Measurements from ENCODE around the gene SERPINA5. TPM values are rescaled to one million over a fixed set of nuclear protein-coding genes. Genes with fewer than 3 reads are reported as not detected.
"Not testable (repeated sequence)": the region's sequence is repeated elsewhere in the genome, so short reads cannot be mapped to it uniquely, and the experiment has no call there.

Gene SERPINA5
- total RNA-seq, 2 experiments from 2014 or later, result not detected

DNA sequence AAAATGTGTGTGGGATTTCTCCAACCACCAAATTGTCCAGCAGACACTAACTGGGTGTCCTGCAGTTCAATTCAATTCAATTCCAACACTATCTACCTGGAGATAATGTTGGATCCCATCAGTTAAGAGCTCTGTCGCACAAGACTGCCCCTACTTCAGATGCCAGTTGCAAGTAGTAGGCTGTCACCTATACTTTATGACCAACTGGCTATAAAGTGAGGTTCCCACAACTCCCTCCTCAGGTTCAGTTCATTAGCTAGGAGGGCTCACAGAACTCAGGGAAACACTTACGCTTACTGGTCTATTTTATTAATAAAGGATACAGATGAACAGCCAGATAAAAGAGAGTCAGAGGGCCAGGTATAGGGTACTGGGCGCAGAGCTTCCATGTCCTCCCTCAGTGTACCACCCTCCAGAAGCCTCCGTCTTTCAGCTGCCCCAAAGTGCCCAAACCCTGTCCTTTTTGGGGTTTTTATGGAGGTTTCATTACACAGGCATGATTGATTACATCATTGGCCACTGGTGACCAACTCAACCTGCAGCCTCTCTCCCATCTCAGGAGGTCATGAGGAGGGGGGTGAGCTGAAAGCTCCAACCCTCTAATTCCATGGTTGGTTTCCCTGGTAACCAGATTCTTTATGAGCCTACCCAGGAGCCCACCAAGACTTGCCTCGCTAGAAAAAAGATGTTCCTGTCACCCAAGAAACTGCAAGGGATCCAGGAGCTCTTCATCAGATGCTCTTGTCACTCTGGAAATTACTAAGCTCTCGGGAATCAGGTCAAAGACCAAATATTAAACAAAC lies 7.5 kb upstream of the SERPINA5 start:
- ATAC-seq (no peak), DNase-seq (no peak)
- no peaks in the 10 kb centered on the region for H3K4me1 Mint-ChIP-seq
- no peak overlapping the region for H3K4me3 Mint-ChIP-seq
- CTCF ChIA-PET, result no interaction called here
- H3K9me3 Mint-ChIP-seq (ENCODE audit: low read depth), result no peaks in the 10 kb centered on the region
- no peaks in the 10 kb centered on the region for H3K36me3 Mint-ChIP-seq
- H3K27me3 Mint-ChIP-seq, result no peaks in the 10 kb centered on the region
- H3K27ac Mint-ChIP-seq, result no peak overlapping the region

DNA sequence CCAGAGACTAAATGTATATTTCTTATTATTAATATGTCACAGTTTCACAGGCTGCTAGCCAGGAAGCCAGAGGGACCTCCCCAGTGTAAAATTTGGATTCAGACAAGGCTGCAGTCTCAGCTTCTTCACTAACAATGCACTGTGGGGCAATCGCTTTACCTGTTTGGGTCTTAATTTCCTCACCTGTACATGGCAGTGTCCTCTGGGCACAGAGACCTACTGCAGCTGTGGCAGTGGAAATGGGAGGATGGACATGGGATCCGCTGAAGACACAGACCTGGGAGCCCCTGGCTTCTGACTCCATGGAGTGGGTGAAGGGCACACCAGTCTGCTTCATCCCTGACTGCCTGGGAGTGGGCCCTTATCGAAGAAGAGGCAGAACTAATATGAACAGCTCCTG lies 6.9 kb upstream of the SERPINA5 start:
- Mint-ChIP-seq H3K4me1 (no peaks in the 10 kb centered on the region), H3K4me3 (no peak overlapping the region), H3K9me3 (ENCODE audit: low read depth) (no peaks in the 10 kb centered on the region), H3K27ac (no peak overlapping the region), H3K36me3 (no peaks in the 10 kb centered on the region), H3K27me3 (no peaks in the 10 kb centered on the region)
- CTCF ChIA-PET, result no interaction called here
- ATAC-seq, result no peak
- DNase-seq, result no peak

DNA sequence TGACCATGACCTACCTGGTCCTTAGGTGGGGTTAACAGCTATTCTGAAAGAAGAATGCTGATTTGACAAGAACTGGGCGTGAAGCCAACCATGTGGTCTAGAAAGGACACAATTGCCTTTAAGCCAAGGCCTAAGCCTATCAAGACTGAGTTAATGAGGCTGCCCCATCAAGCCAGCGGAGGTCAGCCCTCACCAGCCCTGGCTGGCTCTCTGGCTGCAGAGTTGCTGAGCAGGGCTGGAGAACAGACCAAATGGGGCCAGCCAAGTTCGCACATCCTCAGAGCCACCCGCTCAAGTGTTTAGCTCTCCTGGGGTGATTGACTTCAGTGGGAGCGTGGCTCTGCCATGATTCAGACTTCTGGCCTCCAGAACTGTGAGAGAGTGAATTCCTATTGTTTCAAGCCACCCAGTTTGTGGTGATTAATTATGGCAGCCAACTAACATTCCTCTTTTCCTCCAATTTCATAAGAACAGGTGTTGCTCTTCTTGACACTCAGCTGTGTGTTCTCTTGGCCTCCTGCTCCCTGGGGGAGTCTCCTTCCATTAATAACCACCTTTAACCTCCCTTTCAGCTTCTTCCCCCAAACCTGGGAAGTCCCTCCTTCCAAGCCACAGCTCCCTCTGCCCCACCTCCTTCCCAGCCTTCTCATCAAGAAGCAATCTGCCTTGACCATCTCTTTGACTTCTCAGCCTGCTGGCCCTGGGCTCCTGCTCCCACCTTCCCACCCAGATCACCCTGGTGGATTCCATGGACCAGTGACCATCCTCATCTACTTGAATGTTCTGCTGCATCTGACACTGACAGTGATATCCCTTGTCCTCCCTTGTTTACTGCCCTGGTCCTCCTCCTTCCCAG lies 5.3 kb upstream of the SERPINA5 start:
- H3K27ac Mint-ChIP-seq, result no peak overlapping the region
- H3K36me3 Mint-ChIP-seq, result no peaks in the 10 kb centered on the region
- no peak overlapping the region for H3K4me3 Mint-ChIP-seq
- H3K27me3 Mint-ChIP-seq, result no peaks in the 10 kb centered on the region
- no peaks in the 10 kb centered on the region for H3K9me3 Mint-ChIP-seq (ENCODE audit: low read depth)
- ATAC-seq, result no peak
- CTCF ChIA-PET, result no interaction called here
- no peaks in the 10 kb centered on the region for H3K4me1 Mint-ChIP-seq
- no peak for DNase-seq

DNA sequence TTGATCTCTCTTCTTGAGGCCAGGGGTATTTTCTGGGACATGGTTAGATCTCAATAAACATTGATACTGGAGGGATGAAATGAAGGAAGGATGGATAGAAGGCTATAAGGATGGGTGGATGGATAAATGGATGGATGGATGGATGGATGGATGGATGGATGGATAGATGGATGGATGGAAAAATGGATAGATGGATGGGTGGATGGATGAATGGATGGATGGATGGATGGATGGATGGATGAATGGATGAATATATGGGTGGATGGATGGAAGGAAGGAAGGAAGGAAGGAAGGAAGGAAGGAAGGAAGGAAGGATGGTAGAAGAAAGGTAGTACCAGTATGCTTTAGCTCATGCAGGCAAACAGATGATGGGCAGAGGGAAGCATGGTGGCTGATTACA lies 3.8 kb upstream of the SERPINA5 start:
- H3K36me3 Mint-ChIP-seq; H3K9me3 Mint-ChIP-seq (ENCODE audit: low read depth); ATAC-seq; H3K4me3 Mint-ChIP-seq; DNase-seq; CTCF ChIA-PET; H3K4me1 Mint-ChIP-seq; H3K27me3 Mint-ChIP-seq; H3K27ac Mint-ChIP-seq: not testable (repeated sequence)

DNA sequence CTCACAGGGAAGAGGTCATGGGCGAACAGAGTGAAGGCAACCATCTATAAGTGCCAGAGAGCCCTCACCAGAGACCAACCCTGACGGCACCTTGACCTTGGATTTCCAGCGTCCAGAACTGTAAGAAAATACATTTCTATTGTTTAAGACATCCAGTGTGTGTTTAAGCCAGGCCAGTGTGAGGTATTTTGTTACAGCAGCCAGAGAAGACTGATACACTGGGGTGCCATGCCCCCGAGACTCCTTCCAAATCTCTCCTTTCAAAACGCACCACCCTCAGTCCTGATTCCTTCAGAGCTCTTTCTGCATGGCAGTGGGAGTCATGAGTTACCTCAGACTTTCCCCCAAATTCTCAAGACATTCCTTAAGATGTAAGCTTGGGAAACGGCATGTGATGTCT lies 2.5 kb upstream of the SERPINA5 start:
- no peak overlapping the region for H3K4me3 Mint-ChIP-seq
- CTCF ChIA-PET, result no interaction called here
- no peaks in the 10 kb centered on the region for H3K4me1 Mint-ChIP-seq
- no peak for DNase-seq
- no peaks in the 10 kb centered on the region for H3K36me3 Mint-ChIP-seq
- no peaks in the 10 kb centered on the region for H3K9me3 Mint-ChIP-seq (ENCODE audit: low read depth)
- no peak for ATAC-seq
- no peaks in the 10 kb centered on the region for H3K27me3 Mint-ChIP-seq
- H3K27ac Mint-ChIP-seq, result no peak overlapping the region

DNA sequence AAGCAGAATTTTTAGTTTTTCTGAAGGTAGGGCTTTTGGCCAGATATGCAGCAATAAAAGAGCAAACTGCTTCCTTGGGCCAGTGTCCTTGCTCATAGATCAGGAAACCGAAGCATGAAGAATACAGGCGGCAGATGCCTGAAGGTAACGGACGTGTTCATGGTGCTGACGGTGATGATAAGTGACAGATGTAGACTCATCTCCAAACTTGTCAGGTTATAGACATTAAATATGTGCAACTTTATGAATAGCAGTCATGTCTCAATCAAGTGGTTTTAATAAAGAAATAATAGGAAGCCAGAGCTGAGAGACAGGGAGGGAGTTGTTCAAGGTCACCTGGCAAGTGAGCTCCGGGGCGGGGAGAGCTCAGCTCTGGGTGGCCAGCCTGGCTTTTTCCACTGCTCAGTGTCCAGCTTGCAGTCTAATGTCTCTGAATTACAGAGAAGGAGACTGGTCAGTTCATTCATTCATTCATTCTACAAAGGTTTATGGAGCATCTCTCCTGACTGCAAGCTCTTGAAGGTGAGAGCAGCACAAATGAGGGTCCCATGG lies 1.0 kb downstream of the SERPINA5 start:
- ATAC-seq (no peak), DNase-seq (no peak)
- no peaks in the 10 kb centered on the region for H3K9me3 Mint-ChIP-seq (ENCODE audit: low read depth)
- no peak overlapping the region for H3K4me3 Mint-ChIP-seq
- no peak overlapping the region for H3K27ac Mint-ChIP-seq
- no peaks in the 10 kb centered on the region for H3K27me3 Mint-ChIP-seq
- CTCF ChIA-PET, result no interaction called here
- H3K36me3 Mint-ChIP-seq, result no peaks in the 10 kb centered on the region
- no peaks in the 10 kb centered on the region for H3K4me1 Mint-ChIP-seq

GRCh38 chr14:94582851-94583250 lies 1.6 kb downstream of the SERPINA5 start:
- ATAC-seq, result no peak
- DNase-seq, result no peak
- no peaks in the 10 kb centered on the region for H3K27me3 Mint-ChIP-seq
- H3K4me1 Mint-ChIP-seq, result no peaks in the 10 kb centered on the region
- H3K27ac Mint-ChIP-seq, result no peak overlapping the region
- no peak overlapping the region for H3K4me3 Mint-ChIP-seq
- no peaks in the 10 kb centered on the region for H3K36me3 Mint-ChIP-seq
- CTCF ChIA-PET, result no interaction called here
- no peaks in the 10 kb centered on the region for H3K9me3 Mint-ChIP-seq (ENCODE audit: low read depth)

- Mint-ChIP-seq H3K9me3 (ENCODE audit: low read depth) (no peaks in the 10 kb centered on the region), H3K4me3 (no peak overlapping the region), H3K27ac (no peak overlapping the region), H3K27me3 (no peaks in the 10 kb centered on the region), H3K4me1 (no peaks in the 10 kb centered on the region), H3K36me3 (no peaks in the 10 kb centered on the region)
- ATAC-seq, result no peak
- CTCF ChIA-PET, result interaction anchor here (1.5 kb wide), 1 partner anchor 35 kb away, joined by 5 read pairs; no protein-coding TSS in a partner anchor
- DNase-seq, result no peak
Measured at GRCh38 chr14:94583557-94583956, 2.3 kb downstream of the SERPINA5 start.

DNA sequence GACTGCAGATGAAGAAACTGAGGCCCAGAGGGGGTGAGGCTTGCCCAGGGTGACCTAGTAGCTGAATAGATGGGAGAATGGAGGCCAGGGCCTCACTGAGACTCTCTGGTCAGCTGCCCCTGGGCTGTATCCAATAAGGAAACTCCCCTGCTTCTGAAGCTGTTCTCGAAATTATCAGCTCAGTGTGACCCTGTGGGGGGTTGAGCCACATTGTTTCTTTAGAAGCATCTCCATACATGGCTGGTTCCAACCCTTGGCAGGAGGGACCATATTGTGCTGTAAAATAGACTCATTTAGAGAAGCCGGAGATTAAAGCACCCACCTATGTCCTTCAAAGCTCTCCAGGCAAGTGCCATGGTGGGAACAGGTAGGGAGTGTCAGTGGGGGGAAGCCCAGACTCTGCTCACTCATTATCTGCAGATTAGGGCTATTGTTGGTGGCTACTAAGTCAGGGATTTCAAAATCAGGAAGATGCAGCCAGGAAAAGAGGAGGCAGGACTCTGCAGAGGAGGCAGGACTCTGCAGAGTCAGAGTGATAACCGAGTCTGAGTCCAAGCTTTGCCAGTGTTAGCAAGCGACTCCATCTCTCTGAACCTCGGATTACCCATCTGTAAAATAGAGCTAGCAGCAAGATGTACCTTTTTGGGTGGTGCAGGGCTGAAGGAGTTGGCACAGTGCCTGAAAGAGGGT lies 3.5 kb downstream of the SERPINA5 start:
- no peak for ATAC-seq
- no peaks in the 10 kb centered on the region for H3K9me3 Mint-ChIP-seq (ENCODE audit: low read depth)
- H3K4me1 Mint-ChIP-seq, result no peaks in the 10 kb centered on the region
- CTCF ChIA-PET, result interaction anchor here (1.5 kb wide), 1 partner anchor 36 kb away, joined by 5 read pairs; no protein-coding TSS in a partner anchor
- H3K4me3 Mint-ChIP-seq, result no peak overlapping the region
- no peaks in the 10 kb centered on the region for H3K36me3 Mint-ChIP-seq
- H3K27me3 Mint-ChIP-seq, result no peaks in the 10 kb centered on the region
- no peak for DNase-seq
- no peak overlapping the region for H3K27ac Mint-ChIP-seq

- no peak overlapping the region for H3K27ac Mint-ChIP-seq
- no peak for DNase-seq
- ATAC-seq, result no peak
- CTCF ChIA-PET, result no interaction called here
- H3K27me3 Mint-ChIP-seq, result no peaks in the 10 kb centered on the region
- no peaks in the 10 kb centered on the region for H3K36me3 Mint-ChIP-seq
- H3K4me1 Mint-ChIP-seq, result no peaks in the 10 kb centered on the region
- no peak overlapping the region for H3K4me3 Mint-ChIP-seq
- H3K9me3 Mint-ChIP-seq (ENCODE audit: low read depth), result no peaks in the 10 kb centered on the region
Measured at GRCh38 chr14:94586635-94587034, 5.4 kb downstream of the SERPINA5 start.

GRCh38 chr14:94588311-94588710 lies 7.1 kb downstream of the SERPINA5 start:
- CTCF ChIA-PET, result no interaction called here
- Mint-ChIP-seq H3K27me3 (no peaks in the 10 kb centered on the region), H3K27ac (no peak overlapping the region), H3K4me3 (no peak overlapping the region), H3K36me3 (no peaks in the 10 kb centered on the region), H3K9me3 (ENCODE audit: low read depth) (no peaks in the 10 kb centered on the region), H3K4me1 (no peaks in the 10 kb centered on the region)
- ATAC-seq (no peak), DNase-seq (no peak)

DNA sequence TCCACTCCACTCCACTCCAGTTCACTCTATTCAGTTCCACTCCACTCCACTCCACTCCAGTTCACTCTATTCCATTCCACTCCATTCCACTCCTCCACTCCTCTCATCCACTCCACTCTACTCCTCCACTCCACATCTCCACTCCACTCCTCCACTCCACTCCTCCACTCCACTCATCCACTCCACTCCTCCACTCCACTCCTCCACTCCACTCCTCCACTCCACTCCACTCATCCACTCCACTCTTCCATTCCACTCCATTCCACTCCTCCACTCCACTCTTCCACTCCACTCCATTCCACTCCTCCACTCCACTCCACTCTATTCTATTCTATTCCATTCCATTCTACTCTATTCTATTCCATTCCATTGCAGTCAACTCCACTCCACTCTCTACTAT lies 9.8 kb downstream of the SERPINA5 start:
- DNase-seq (no peak), ATAC-seq (no peak)
- CTCF ChIA-PET, result no interaction called here
- no peaks in the 10 kb centered on the region for H3K36me3 Mint-ChIP-seq
- no peaks in the 10 kb centered on the region for H3K4me1 Mint-ChIP-seq
- H3K4me3 Mint-ChIP-seq, result no peak overlapping the region
- no peak overlapping the region for H3K27ac Mint-ChIP-seq
- no peaks in the 10 kb centered on the region for H3K27me3 Mint-ChIP-seq
- H3K9me3 Mint-ChIP-seq (ENCODE audit: low read depth), result no peaks in the 10 kb centered on the region

- H3K27me3 Mint-ChIP-seq, result no peaks in the 10 kb centered on the region
- no peak overlapping the region for H3K27ac Mint-ChIP-seq
- no peak overlapping the region for H3K4me3 Mint-ChIP-seq
- H3K9me3 Mint-ChIP-seq (ENCODE audit: low read depth), result no peaks in the 10 kb centered on the region
- H3K36me3 Mint-ChIP-seq, result no peaks in the 10 kb centered on the region
- ATAC-seq (no peak), DNase-seq (no peak)
- CTCF ChIA-PET, result no interaction called here
- no peaks in the 10 kb centered on the region for H3K4me1 Mint-ChIP-seq
Measured at GRCh38 chr14:94591871-94592270, 10.6 kb downstream of the SERPINA5 start.
